Stimulated activated CD8-positive, alpha-beta memory T cell treated with anti-CD3 and anti-CD28 coated beads, Interleukin-12 subunit alpha, Interleukin-12 subunit beta, amount 100 ng/mL, for 1 hour (primary cell): Measurements from ENCODE around the gene KLF13.
A peak's percentile ranks its signal among the peaks of the same experiment; 100 is the strongest.

ENCODE experiments used
- DNase-seq: peaks from one replicate; pipeline ENCODE4 v3.0.0-alpha.2; 2020; ENCODE audit warnings: low read depth

Gene KLF13

GRCh38 chr15:31316135-31316795 is 10.4 kb upstream of the KLF13 start:
- DNase-seq, result no peak

- DNase-seq, result no peak
Observed at GRCh38 chr15:31317017-31317416, 9.6 kb upstream of the KLF13 start.

GRCh38 chr15:31317421-31318327 is 9.0 kb upstream of the KLF13 start:
- DNase-seq, result no peak

GRCh38 chr15:31318429-31318828 is 8.2 kb upstream of the KLF13 start:
- no peak for DNase-seq

- DNase-seq, result no peak
Observed at GRCh38 chr15:31320022-31320421, 6.6 kb upstream of the KLF13 start.

- no peak for DNase-seq
Observed at GRCh38 chr15:31321418-31321817, 5.2 kb upstream of the KLF13 start.

GRCh38 chr15:31322504-31322903 is 4.1 kb upstream of the KLF13 start:
- DNase-seq, result no peak

GRCh38 chr15:31323627-31324026 is 3.0 kb upstream of the KLF13 start:
- no peak for DNase-seq

GRCh38 chr15:31324186-31324585 is 2.4 kb upstream of the KLF13 start:
- DNase-seq, result no peak

GRCh38 chr15:31324806-31325594 is 1.6 kb upstream of the KLF13 start:
- no peak for DNase-seq

- peak; percentile 40 for DNase-seq
Observed at GRCh38 chr15:31325595-31326155, 960 bp upstream of the KLF13 start.

- peak; percentile 46 for DNase-seq
Observed at GRCh38 chr15:31326875-31327668, 437 bp downstream of the KLF13 start.

- peak; percentile 61 for DNase-seq
Observed at GRCh38 chr15:31327669-31328427, 1.2 kb downstream of the KLF13 start.

GRCh38 chr15:31328428-31328968 is 1.9 kb downstream of the KLF13 start:
- peak; percentile 56 for DNase-seq

- DNase-seq, result no peak
Observed at GRCh38 chr15:31328969-31329639, 2.5 kb downstream of the KLF13 start.

GRCh38 chr15:31329640-31330010 is 3.0 kb downstream of the KLF13 start:
- DNase-seq, result no peak

GRCh38 chr15:31330111-31330785 is 3.6 kb downstream of the KLF13 start:
- DNase-seq, result no peak

- DNase-seq, result no peak
Observed at GRCh38 chr15:31330836-31331235, 4.2 kb downstream of the KLF13 start.

GRCh38 chr15:31331389-31331788 is 4.8 kb downstream of the KLF13 start:
- no peak for DNase-seq
